ENCODE data around the gene LMX1A.

Gene LMX1A

DNA sequence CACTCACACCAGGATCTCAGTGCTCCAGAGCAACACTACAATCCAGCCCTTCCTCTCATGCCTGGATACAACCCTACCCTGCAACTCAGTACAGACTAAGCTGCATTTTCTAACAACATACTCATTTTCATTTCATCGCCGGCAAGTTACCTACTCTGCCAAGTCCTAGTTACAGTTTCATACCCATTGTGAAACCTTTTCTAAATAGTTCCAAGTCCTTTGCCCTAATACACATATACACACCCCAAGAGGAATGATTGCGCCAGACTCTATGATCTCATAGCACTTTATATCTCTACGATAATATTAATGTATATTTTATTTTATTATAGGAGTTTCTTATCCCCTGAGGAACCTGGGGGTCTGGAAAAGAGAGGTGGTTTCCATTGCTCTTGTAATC is 122.4 kb downstream of the LMX1A start (continued):
- TF ChIP-seq, protein P1, sequence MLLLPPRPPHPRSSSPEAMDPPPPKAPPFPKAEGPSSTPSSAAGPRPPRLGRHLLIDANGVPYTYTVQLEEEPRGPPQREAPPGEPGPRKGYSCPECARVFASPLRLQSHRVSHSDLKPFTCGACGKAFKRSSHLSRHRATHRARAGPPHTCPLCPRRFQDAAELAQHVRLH (tag by site-specific recombination; IDR thresholded peaks at IDR 0.05) = no peak
- TF ChIP-seq ZNF394 (tag by site-specific recombination; IDR thresholded peaks at IDR 0.05; ENCODE audit: borderline replicate concordance) (no peak), ZNF560 (tag by site-specific recombination; IDR thresholded peaks at IDR 0.05; ENCODE audit: borderline replicate concordance) (no peak), IKZF3 (tag by site-specific recombination; IDR thresholded peaks at IDR 0.05) (no peak)

DNA sequence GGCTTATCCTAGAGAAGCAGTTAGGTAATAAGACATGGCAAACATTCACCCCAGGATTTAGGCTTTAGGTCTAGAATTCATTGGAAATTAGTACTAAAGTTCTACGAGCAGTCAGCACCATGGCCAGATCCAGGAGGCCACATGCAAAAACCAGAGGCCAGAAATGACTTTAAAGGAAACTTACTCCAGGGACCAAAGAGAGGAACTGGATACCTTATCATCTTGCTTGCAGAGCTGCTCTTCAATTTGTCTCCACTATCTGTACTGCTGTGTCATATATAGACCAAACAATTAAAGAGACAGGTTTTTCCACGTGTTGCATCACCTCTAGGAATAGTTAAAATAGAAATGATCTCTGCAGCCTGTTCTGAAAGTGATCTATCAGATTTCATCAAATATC is 127.8 kb downstream of the LMX1A start:
- H3K9me3 ChIP-seq (ENCODE audit: control insufficient read depth, insufficient read depth, low read depth, low read length) = no peaks in the 10 kb centered on the region
- H3K4me3 ChIP-seq (ENCODE audit: low read depth, low read length) = no peak overlapping the region
- CTCF ChIA-PET = interaction anchor here (1.2 to 1.5 kb wide), 2 partner anchors 29 to 84 kb away, joined by 4 to 6 read pairs; no protein-coding TSS in a partner anchor
- TF ChIP-seq MYNN (tag by site-specific recombination; IDR thresholded peaks at IDR 0.05; ENCODE audit: borderline replicate concordance) (no peak), ZNF311 (tag by site-specific recombination; IDR thresholded peaks at IDR 0.05; ENCODE audit: borderline replicate concordance) (no peak), ZNF146 (tag by site-specific recombination; IDR thresholded peaks at IDR 0.05) (no peak)
- TF ChIP-seq, protein P2, sequence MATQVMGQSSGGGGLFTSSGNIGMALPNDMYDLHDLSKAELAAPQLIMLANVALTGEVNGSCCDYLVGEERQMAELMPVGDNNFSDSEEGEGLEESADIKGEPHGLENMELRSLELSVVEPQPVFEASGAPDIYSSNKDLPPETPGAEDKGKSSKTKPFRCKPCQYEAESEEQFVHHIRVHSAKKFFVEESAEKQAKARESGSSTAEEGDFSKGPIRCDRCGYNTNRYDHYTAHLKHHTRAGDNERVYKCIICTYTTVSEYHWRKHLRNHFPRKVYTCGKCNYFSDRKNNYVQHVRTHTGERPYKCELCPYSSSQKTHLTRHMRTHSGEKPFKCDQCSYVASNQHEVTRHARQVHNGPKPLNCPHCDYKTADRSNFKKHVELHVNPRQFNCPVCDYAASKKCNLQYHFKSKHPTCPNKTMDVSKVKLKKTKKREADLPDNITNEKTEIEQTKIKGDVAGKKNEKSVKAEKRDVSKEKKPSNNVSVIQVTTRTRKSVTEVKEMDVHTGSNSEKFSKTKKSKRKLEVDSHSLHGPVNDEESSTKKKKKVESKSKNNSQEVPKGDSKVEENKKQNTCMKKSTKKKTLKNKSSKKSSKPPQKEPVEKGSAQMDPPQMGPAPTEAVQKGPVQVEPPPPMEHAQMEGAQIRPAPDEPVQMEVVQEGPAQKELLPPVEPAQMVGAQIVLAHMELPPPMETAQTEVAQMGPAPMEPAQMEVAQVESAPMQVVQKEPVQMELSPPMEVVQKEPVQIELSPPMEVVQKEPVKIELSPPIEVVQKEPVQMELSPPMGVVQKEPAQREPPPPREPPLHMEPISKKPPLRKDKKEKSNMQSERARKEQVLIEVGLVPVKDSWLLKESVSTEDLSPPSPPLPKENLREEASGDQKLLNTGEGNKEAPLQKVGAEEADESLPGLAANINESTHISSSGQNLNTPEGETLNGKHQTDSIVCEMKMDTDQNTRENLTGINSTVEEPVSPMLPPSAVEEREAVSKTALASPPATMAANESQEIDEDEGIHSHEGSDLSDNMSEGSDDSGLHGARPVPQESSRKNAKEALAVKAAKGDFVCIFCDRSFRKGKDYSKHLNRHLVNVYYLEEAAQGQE (tag by site-specific recombination; IDR thresholded peaks at IDR 0.05) = peak; percentile 87
- TF ChIP-seq, protein P3, sequence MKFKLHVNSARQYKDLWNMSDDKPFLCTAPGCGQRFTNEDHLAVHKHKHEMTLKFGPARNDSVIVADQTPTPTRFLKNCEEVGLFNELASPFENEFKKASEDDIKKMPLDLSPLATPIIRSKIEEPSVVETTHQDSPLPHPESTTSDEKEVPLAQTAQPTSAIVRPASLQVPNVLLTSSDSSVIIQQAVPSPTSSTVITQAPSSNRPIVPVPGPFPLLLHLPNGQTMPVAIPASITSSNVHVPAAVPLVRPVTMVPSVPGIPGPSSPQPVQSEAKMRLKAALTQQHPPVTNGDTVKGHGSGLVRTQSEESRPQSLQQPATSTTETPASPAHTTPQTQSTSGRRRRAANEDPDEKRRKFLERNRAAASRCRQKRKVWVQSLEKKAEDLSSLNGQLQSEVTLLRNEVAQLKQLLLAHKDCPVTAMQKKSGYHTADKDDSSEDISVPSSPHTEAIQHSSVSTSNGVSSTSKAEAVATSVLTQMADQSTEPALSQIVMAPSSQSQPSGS (tag by site-specific recombination; IDR thresholded peaks at IDR 0.05; ENCODE audit: low read depth) = no peak
- no peaks in the 10 kb centered on the region for H3K36me3 ChIP-seq (ENCODE audit: control insufficient read depth in 2 of 2, insufficient read depth in 1 of 2, low read length in 2 of 2)
- POLR2A ChIA-PET = no interaction called here
- no peak overlapping the region for H3K27ac ChIP-seq (ENCODE audit: extremely low read depth, low read depth, low read length)
- H3K4me1 ChIP-seq (ENCODE audit: control insufficient read depth, insufficient read depth, low read length) = no peaks in the 10 kb centered on the region

DNA sequence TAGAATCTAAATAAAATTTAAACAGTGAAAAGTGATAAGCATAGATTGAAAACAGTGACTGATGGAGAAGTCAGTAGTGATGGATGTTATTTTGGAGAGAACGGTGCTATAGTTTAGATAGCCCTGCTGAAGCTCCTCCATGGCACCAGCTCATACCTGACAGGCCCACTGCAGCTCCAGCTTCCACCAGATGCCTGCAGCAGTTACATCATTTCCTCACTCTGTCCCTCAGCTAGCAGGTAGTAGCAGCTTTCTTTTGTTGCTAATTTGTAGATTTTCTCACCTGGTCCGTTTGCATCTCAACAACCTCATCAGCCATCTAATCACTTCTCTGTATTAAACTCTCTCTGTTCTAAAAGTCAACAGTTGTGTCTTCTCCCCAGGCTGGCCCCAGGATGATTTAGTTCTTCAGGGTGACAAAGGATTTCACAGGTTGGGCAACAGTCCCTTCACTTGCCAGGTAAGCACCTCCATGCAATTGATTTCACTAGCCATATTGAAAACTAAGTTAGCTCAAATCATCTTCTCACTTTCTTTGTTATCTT is 128.3 kb downstream of the LMX1A start:
- Histone ChIP-seq H3K4me3 (ENCODE audit: low read depth, low read length) (no peak overlapping the region), H3K9me3 (ENCODE audit: control insufficient read depth, insufficient read depth, low read depth, low read length) (no peaks in the 10 kb centered on the region), H3K36me3 (ENCODE audit: control insufficient read depth in 2 of 2, insufficient read depth in 1 of 2, low read length in 2 of 2) (no peaks in the 10 kb centered on the region), H3K4me1 (ENCODE audit: control insufficient read depth, insufficient read depth, low read length) (no peaks in the 10 kb centered on the region), H3K27ac (ENCODE audit: extremely low read depth, low read depth, low read length) (no peak overlapping the region)
- ChIA-PET CTCF (interaction anchor here (1.2 to 1.5 kb wide), 3 partner anchors 30 to 83 kb away, joined by 3 to 6 read pairs (median 4); no protein-coding TSS in a partner anchor), POLR2A (no interaction called here)
- no peak for TF ChIP-seq MYNN (tag by site-specific recombination; IDR thresholded peaks at IDR 0.05; ENCODE audit: borderline replicate concordance)
- TF ChIP-seq GLI2 (tag by site-specific recombination; IDR thresholded peaks at IDR 0.05; ENCODE audit: borderline replicate concordance, low read depth) = no peak
- no peak for TF ChIP-seq WT1 (tag by site-specific recombination; IDR thresholded peaks at IDR 0.05)
- no peak for TF ChIP-seq ZNF2 (tag by site-specific recombination; IDR thresholded peaks at IDR 0.05)
- no peak for TF ChIP-seq ZSCAN23 (tag by site-specific recombination; IDR thresholded peaks at IDR 0.05)
- TF ChIP-seq ZNF121 (tag by site-specific recombination; IDR thresholded peaks at IDR 0.05) = no peak
- TF ChIP-seq ZNF561 (tag by site-specific recombination; IDR thresholded peaks at IDR 0.05; ENCODE audit: borderline replicate concordance) = no peak
- TF ChIP-seq MEIS1 (CRISPR knock-in tag; IDR thresholded peaks at IDR 0.05; ENCODE audit: borderline replicate concordance) = no peak
- no peak for TF ChIP-seq TRIM28 (IDR thresholded peaks at IDR 0.05; ENCODE audit: borderline replicate concordance, low read length)
- TF ChIP-seq, protein P4, sequence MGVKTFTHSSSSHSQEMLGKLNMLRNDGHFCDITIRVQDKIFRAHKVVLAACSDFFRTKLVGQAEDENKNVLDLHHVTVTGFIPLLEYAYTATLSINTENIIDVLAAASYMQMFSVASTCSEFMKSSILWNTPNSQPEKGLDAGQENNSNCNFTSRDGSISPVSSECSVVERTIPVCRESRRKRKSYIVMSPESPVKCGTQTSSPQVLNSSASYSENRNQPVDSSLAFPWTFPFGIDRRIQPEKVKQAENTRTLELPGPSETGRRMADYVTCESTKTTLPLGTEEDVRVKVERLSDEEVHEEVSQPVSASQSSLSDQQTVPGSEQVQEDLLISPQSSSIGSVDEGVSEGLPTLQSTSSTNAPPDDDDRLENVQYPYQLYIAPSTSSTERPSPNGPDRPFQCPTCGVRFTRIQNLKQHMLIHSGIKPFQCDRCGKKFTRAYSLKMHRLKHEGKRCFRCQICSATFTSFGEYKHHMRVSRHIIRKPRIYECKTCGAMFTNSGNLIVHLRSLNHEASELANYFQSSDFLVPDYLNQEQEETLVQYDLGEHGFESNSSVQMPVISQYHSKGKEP (tag by site-specific recombination; IDR thresholded peaks at IDR 0.05) = no peak
- no peak for TF ChIP-seq ZNF292 (tag by site-specific recombination; IDR thresholded peaks at IDR 0.05; ENCODE audit: borderline replicate concordance, low read depth)
- no peak for TF ChIP-seq ZNF473 (tag by site-specific recombination; IDR thresholded peaks at IDR 0.05)
- TF ChIP-seq ZNF114 (tag by site-specific recombination; IDR thresholded peaks at IDR 0.05) = no peak
- TF ChIP-seq, protein P2 (tag by site-specific recombination; IDR thresholded peaks at IDR 0.05) = no peak

Measured in HEK293 (cell line).